Inflammatory macrophage treated with lipopolysaccharide for 4 hours (primary cell): ENCODE measurements around the gene GSTT2.
A peak's percentile ranks its signal among the peaks of the same experiment; 100 is the strongest.
"Not testable (repeated sequence)": the region's sequence is repeated elsewhere in the genome, so short reads cannot be mapped to it uniquely, and the experiment has no call there.

Experiments
- DNase-seq: peaks from one replicate; pipeline ENCODE4 v3.0.0-alpha.2; 2020

The GSTT2 gene

GRCh38 chr22:23974836-23975352 lies 5.0 kb upstream of the GSTT2 start:
- DNase-seq: not testable (repeated sequence)

- DNase-seq: not testable (repeated sequence)
Observed at GRCh38 chr22:23977304-23977703, 2.6 kb upstream of the GSTT2 start.

- DNase-seq: not testable (repeated sequence)
Observed at GRCh38 chr22:23980567-23980966, 633 bp downstream of the GSTT2 start.

GRCh38 chr22:23984430-23984829 lies 4.5 kb downstream of the GSTT2 start:
- peak; percentile 44 for DNase-seq

- DNase-seq: not testable (repeated sequence)
Observed at GRCh38 chr22:23986089-23986488, 6.2 kb downstream of the GSTT2 start.

- not testable (repeated sequence) for DNase-seq
Observed at GRCh38 chr22:23986538-23987178, 6.7 kb downstream of the GSTT2 start.

GRCh38 chr22:23989583-23990244 lies 9.8 kb downstream of the GSTT2 start:
- DNase-seq: peak; percentile 6

GRCh38 chr22:23993080-23993479 lies 13.1 kb downstream of the GSTT2 start:
- DNase-seq: not testable (repeated sequence)

GRCh38 chr22:23993581-23994177 lies 13.7 kb downstream of the GSTT2 start:
- DNase-seq: not testable (repeated sequence)

- DNase-seq: no peak
Observed at GRCh38 chr22:23997092-23997491, 17.2 kb downstream of the GSTT2 start.

- not testable (repeated sequence) for DNase-seq
Observed at GRCh38 chr22:23999779-24000178, 19.8 kb downstream of the GSTT2 start.

GRCh38 chr22:24001314-24001713 lies 21.4 kb downstream of the GSTT2 start:
- DNase-seq: no peak

- no peak for DNase-seq
Observed at GRCh38 chr22:24002272-24002671, 22.3 kb downstream of the GSTT2 start.

- no peak for DNase-seq
Observed at GRCh38 chr22:24002851-24003250, 22.9 kb downstream of the GSTT2 start.

GRCh38 chr22:24003887-24004286 lies 24.0 kb downstream of the GSTT2 start:
- DNase-seq: no peak

- no peak for DNase-seq
Observed at GRCh38 chr22:24005201-24005600, 25.3 kb downstream of the GSTT2 start, which contains the start of gene GSTT4. Gene GSTT4 (minus strand): TSS chr22:24005453. CDS start chr22:24005356, 97 bp downstream.

GRCh38 chr22:24006207-24006913 lies 26.4 kb downstream of the GSTT2 start:
- DNase-seq: no peak

GRCh38 chr22:24006914-24007214 lies 26.9 kb downstream of the GSTT2 start:
- no peak for DNase-seq

- DNase-seq: no peak
Observed at GRCh38 chr22:24007253-24008021, 27.5 kb downstream of the GSTT2 start.

- no peak for DNase-seq
Observed at GRCh38 chr22:24008022-24008283, 28.0 kb downstream of the GSTT2 start.

GRCh38 chr22:24008381-24009226 lies 28.7 kb downstream of the GSTT2 start:
- no peak for DNase-seq
